Measurements from ENCODE around the gene RARB. TPM values are rescaled to one million over a fixed set of nuclear protein-coding genes. Genes with fewer than 3 reads are reported as not detected.

Gene RARB
- total and polyA plus RNA-seq, 7 experiments from 2014 or later = 0.07 to 0.13 TPM; not detected in 5

DNA sequence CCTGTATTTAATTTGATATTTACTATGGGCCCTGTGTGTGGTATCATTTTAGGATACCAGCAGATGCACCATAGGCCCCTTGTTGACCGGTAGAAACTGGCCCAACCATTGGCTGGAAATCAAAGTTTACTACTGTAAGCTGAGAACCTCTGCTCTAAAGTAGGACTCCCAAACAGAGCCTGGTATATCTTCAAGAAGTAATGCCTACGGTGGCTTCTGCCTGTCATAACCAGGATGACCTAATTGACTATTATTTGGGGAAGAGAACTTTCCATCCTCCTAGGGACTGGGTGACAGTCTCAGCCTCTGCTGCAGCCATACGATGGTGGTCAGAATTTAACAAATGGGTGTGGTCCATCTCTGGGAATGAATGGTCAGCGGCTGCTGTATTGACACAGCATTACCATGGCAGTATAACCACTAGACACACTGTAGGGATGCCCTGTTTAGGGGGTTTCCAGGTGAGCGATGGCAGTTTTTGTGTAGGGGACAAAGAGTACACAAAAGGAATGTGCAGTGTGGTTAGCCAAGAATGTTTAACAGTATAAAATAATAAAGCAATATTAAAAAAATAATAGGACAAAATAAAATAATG lies 37.3 kb downstream of the RARB start:
- Mint-ChIP-seq H3K4me3 (no peak overlapping the region), H3K4me1 (peaks cover 0 to 7% (median 0%) of the 10 kb centered on the region in 7 donors), H3K36me3 (no peaks in the 10 kb centered on the region), H3K27me3 (no peaks in the 10 kb centered on the region), H3K9me3 (peaks cover 0 to 1% (median 0%) of the 10 kb centered on the region in 11 donors), H3K27ac (no peak overlapping the region)
- ChIA-PET POLR2A (no interaction called here), CTCF (no interaction called here)
- H3K9me3 ChIP-seq (ENCODE audit: control insufficient read depth in 2 of 3, low read length in 3 of 3) = no peaks in the 10 kb centered on the region
- no peak overlapping the region for H3K27ac ChIP-seq (ENCODE audit: low read depth, low read length)
- H3K4me1 ChIP-seq (ENCODE audit: control insufficient read depth in 2 of 2, insufficient read depth in 2 of 2, low read length in 2 of 2) = no peaks in the 10 kb centered on the region
- intact Hi-C loops (cut with micrococcal nuclease) = no loop called here
- ATAC-seq (no peak), DNase-seq (no peak)
- H3K27me3 ChIP-seq (ENCODE audit: control insufficient read depth in 2 of 2, insufficient read depth in 2 of 2, low read length in 2 of 2) = no peaks in the 10 kb centered on the region
- no peaks in the 10 kb centered on the region for H3K36me3 ChIP-seq (ENCODE audit: control insufficient read depth in 2 of 3, insufficient read depth in 3 of 3, low read length in 3 of 3)
- H3K4me3 ChIP-seq (ENCODE audit: low read length) = no peak overlapping the region

DNA sequence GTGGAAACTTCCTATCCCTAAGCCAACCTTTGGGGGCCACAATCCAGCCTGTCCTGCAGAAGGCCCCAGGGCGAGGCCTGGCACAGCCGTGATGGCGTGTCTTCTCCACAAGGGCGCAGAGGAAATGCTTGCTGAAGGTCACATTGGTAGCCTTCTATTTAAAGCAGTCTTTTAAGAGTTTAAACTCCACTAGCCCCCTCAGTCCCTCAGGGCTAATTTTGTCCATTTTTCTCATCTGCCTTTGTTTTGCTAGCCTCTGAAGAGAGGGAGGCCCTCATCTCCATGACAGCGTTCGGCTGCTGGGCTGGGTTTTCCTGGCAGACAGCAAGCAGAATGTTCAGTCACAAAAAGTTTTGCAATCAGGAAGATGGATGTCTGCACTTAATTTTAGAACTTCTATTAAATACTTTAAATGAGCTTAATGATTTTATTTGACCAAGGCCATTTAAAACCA lies 40.8 kb downstream of the RARB start:
- Histone ChIP-seq H3K36me3 (ENCODE audit: control insufficient read depth in 2 of 3, insufficient read depth in 3 of 3, low read length in 3 of 3) (no peaks in the 10 kb centered on the region), H3K4me3 (ENCODE audit: low read length) (no peak overlapping the region), H3K4me1 (ENCODE audit: control insufficient read depth in 2 of 2, insufficient read depth in 2 of 2, low read length in 2 of 2) (no peaks in the 10 kb centered on the region), H3K9me3 (ENCODE audit: control insufficient read depth in 2 of 3, low read length in 3 of 3) (no peaks in the 10 kb centered on the region), H3K27ac (ENCODE audit: low read depth, low read length) (no peak overlapping the region), H3K27me3 (ENCODE audit: control insufficient read depth in 2 of 2, insufficient read depth in 2 of 2, low read length in 2 of 2) (no peaks in the 10 kb centered on the region)
- Mint-ChIP-seq H3K4me1 (peaks cover 0 to 10% (median 9%) of the 10 kb centered on the region in 7 donors), H3K9me3 (no peaks in the 10 kb centered on the region), H3K27me3 (peaks cover 0 to 8% (median 5%) of the 10 kb centered on the region in 5 donors), H3K36me3 (no peaks in the 10 kb centered on the region), H3K27ac (no peak overlapping the region), H3K4me3 (no peak overlapping the region)
- ChIA-PET CTCF (interaction anchor here (0.7 kb wide), 1 partner anchor 10 kb away, joined by 4 read pairs; no protein-coding TSS in a partner anchor), POLR2A (no interaction called here)
- intact Hi-C loops (cut with micrococcal nuclease) = no loop called here
- DNase-seq = no peak
- no peak for ATAC-seq

DNA sequence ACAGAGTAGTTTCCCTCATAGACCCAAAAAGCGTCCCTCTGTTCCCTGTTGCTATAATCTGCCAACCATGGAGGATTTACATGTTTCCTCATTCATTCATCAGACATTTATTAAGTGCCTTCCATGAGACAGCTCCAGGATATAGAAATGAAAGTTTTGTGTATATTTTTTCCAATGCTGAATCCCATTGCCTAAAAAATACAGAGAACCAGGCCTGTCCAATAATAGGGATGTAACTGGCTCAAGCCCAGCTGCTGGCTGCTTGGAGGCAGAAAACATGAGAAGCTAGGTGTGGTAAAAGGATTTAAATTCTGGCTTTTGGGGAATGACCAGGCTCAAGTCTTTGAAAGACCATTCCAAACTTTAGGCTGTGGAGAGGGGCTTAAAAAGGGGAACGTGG lies 41.5 kb downstream of the RARB start:
- peaks cover 0 to 10% (median 9%) of the 10 kb centered on the region in 7 donors for H3K4me1 Mint-ChIP-seq
- POLR2A ChIA-PET = no interaction called here
- peaks cover 0 to 8% (median 5%) of the 10 kb centered on the region in 5 donors for H3K27me3 Mint-ChIP-seq
- Histone ChIP-seq H3K27me3 (ENCODE audit: control insufficient read depth in 2 of 2, insufficient read depth in 2 of 2, low read length in 2 of 2) (no peaks in the 10 kb centered on the region), H3K36me3 (ENCODE audit: control insufficient read depth in 2 of 3, insufficient read depth in 3 of 3, low read length in 3 of 3) (no peaks in the 10 kb centered on the region), H3K27ac (ENCODE audit: low read depth, low read length) (no peak overlapping the region), H3K4me1 (ENCODE audit: control insufficient read depth in 2 of 2, insufficient read depth in 2 of 2, low read length in 2 of 2) (no peaks in the 10 kb centered on the region), H3K9me3 (ENCODE audit: control insufficient read depth in 2 of 3, low read length in 3 of 3) (no peaks in the 10 kb centered on the region), H3K4me3 (ENCODE audit: low read length) (no peak overlapping the region)
- no peak overlapping the region for H3K4me3 Mint-ChIP-seq
- ATAC-seq = no peak
- no peak overlapping the region for H3K27ac Mint-ChIP-seq
- CTCF ChIA-PET = interaction anchor here (0.6 to 0.7 kb wide), 2 partner anchors 9 to 1717 kb away, joined by 3 to 4 read pairs; no protein-coding TSS in a partner anchor
- no peaks in the 10 kb centered on the region for H3K9me3 Mint-ChIP-seq
- intact Hi-C loops (cut with micrococcal nuclease) = no loop called here
- H3K36me3 Mint-ChIP-seq = no peaks in the 10 kb centered on the region
- no peak for DNase-seq

DNA sequence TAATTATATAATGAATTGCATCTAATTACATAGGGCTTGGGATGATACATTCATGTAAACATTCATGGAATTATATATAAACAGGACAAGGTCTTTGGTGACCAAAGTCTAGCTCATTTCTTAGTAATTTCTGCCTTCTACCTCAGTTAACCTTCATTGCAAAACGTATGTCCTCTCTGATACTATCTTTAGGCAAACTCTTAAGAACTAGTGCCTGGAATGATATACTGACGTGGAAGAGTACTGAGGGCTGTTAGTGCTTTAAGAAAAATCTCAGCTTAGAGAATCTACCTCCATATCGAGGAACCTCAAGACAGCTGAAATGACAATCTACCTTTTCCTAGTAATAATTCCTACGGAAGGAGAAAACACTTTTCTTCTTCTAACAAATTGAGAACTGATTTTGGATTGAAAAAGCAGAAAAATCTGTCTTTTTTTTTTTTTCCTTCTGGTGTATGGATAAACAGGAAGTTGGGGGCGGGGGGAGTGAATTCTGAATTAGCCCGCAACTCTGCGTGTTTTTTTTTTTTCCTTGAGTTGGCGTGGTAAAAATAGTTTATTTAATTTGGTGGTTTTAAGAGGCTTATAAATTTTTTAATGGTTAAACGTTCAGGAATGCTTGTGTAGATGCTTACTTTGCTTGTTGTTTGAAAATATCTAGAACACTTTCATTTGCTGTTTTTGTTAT lies 43.2 kb downstream of the RARB start:
- intact Hi-C loops (cut with micrococcal nuclease) = no loop called here
- Histone ChIP-seq H3K4me3 (ENCODE audit: low read length) (no peak overlapping the region), H3K27me3 (ENCODE audit: control insufficient read depth in 2 of 2, insufficient read depth in 2 of 2, low read length in 2 of 2) (no peaks in the 10 kb centered on the region), H3K36me3 (ENCODE audit: control insufficient read depth in 2 of 3, insufficient read depth in 3 of 3, low read length in 3 of 3) (no peaks in the 10 kb centered on the region), H3K4me1 (ENCODE audit: control insufficient read depth in 2 of 2, insufficient read depth in 2 of 2, low read length in 2 of 2) (no peaks in the 10 kb centered on the region), H3K9me3 (ENCODE audit: control insufficient read depth in 2 of 3, low read length in 3 of 3) (no peaks in the 10 kb centered on the region), H3K27ac (ENCODE audit: low read depth, low read length) (no peak overlapping the region)
- Mint-ChIP-seq H3K27me3 (peaks cover 0 to 8% (median 5%) of the 10 kb centered on the region in 5 donors), H3K36me3 (no peaks in the 10 kb centered on the region), H3K4me3 (peak overlapping the region in 2 of 10 donors; percentile 8 to 16), H3K9me3 (no peaks in the 10 kb centered on the region), H3K27ac (no peak overlapping the region), H3K4me1 (peaks cover 0 to 10% (median 9%) of the 10 kb centered on the region in 7 donors)
- ChIA-PET CTCF (no interaction called here), POLR2A (no interaction called here)
- no peak for ATAC-seq
- DNase-seq = no peak

DNA sequence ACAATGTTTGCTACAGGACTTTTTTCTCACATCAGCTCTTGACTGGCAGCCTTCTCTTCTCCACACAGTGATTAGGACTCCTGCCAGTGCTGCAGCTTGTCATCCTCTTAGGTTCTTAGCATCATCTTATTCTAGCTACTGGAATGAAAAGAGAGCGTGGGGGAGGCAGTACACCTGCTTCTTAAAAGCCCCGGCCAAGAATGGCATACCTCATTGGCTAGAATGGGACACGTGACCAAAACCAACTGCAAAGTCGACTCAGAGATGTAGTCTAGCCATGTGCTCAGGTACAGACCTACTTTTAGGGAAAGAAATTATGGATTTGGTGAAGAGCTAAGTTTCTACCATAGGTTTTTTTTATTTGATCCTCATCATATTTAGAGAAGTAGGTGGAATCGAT lies 44.1 kb downstream of the RARB start:
- Mint-ChIP-seq H3K4me3 (peak overlapping the region in 1 of 10 donors; percentile 56), H3K9me3 (no peaks in the 10 kb centered on the region), H3K4me1 (peaks cover 0 to 10% (median 9%) of the 10 kb centered on the region in 7 donors), H3K27ac (no peak overlapping the region), H3K36me3 (no peaks in the 10 kb centered on the region), H3K27me3 (peaks cover 0 to 8% (median 5%) of the 10 kb centered on the region in 5 donors)
- POLR2A ChIA-PET = no interaction called here
- CTCF ChIA-PET = no interaction called here
- Histone ChIP-seq H3K27ac (ENCODE audit: low read depth, low read length) (no peak overlapping the region), H3K36me3 (ENCODE audit: control insufficient read depth in 2 of 3, insufficient read depth in 3 of 3, low read length in 3 of 3) (no peaks in the 10 kb centered on the region), H3K4me3 (ENCODE audit: low read length) (no peak overlapping the region), H3K4me1 (ENCODE audit: control insufficient read depth in 2 of 2, insufficient read depth in 2 of 2, low read length in 2 of 2) (no peaks in the 10 kb centered on the region), H3K27me3 (ENCODE audit: control insufficient read depth in 2 of 2, insufficient read depth in 2 of 2, low read length in 2 of 2) (no peaks in the 10 kb centered on the region), H3K9me3 (ENCODE audit: control insufficient read depth in 2 of 3, low read length in 3 of 3) (no peaks in the 10 kb centered on the region)
- intact Hi-C loops (cut with micrococcal nuclease) = no loop called here
- ATAC-seq (no peak), DNase-seq (no peak)

DNA sequence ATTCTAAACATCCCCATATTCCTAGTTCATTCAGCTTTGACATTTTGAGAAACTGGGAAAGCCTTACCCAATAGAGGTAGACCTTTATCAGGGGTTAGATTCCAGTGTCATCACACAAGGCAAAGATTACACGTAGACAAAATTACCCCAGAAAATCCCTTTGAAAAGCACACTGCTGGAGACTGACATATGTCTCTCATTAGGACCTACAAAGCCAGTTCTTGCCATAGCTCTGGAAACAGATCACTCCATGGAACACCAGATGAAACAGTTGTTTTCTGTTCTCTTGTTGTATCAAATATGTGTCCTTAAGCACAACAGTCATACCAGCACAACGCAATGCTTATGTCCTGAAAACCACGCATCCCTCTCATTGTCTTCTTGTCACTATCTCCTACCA lies 44.7 kb downstream of the RARB start:
- Histone ChIP-seq H3K27me3 (ENCODE audit: control insufficient read depth in 2 of 2, insufficient read depth in 2 of 2, low read length in 2 of 2) (no peaks in the 10 kb centered on the region), H3K4me3 (ENCODE audit: low read length) (no peak overlapping the region), H3K4me1 (ENCODE audit: control insufficient read depth in 2 of 2, insufficient read depth in 2 of 2, low read length in 2 of 2) (no peaks in the 10 kb centered on the region), H3K9me3 (ENCODE audit: control insufficient read depth in 2 of 3, low read length in 3 of 3) (no peaks in the 10 kb centered on the region), H3K36me3 (ENCODE audit: control insufficient read depth in 2 of 3, insufficient read depth in 3 of 3, low read length in 3 of 3) (no peaks in the 10 kb centered on the region), H3K27ac (ENCODE audit: low read depth, low read length) (no peak overlapping the region)
- Mint-ChIP-seq H3K9me3 (no peaks in the 10 kb centered on the region), H3K27ac (no peak overlapping the region), H3K27me3 (peaks cover 0 to 8% (median 5%) of the 10 kb centered on the region in 5 donors), H3K36me3 (no peaks in the 10 kb centered on the region), H3K4me1 (peaks cover 0 to 10% (median 9%) of the 10 kb centered on the region in 7 donors), H3K4me3 (no peak overlapping the region)
- ATAC-seq (no peak), DNase-seq (no peak)
- ChIA-PET POLR2A (no interaction called here), CTCF (no interaction called here)
- intact Hi-C loops (cut with micrococcal nuclease) = no loop called here

DNA sequence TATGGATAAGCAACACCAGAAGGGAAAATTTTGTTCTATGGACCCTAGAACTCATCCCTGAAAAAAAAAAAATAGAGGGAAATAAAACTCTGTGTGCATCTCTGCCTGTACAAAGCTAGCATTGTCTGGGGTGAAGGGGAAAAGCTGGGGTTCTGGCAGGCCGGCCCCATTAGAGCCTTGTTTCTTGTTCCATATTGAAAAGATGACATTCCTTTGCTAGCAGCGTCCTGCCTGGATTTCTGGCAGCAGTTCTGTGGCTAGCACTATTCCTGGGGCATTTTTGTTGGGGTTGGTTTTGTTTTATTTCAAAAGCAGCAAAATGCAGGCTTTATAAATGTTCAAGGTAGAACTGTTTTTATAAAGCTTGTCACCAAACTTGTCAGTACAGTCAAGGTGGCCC lies 45.2 kb downstream of the RARB start:
- no peak for ATAC-seq
- Histone ChIP-seq H3K36me3 (ENCODE audit: control insufficient read depth in 2 of 3, insufficient read depth in 3 of 3, low read length in 3 of 3) (no peaks in the 10 kb centered on the region), H3K9me3 (ENCODE audit: control insufficient read depth in 2 of 3, low read length in 3 of 3) (no peaks in the 10 kb centered on the region), H3K27ac (ENCODE audit: low read depth, low read length) (no peak overlapping the region), H3K27me3 (ENCODE audit: control insufficient read depth in 2 of 2, insufficient read depth in 2 of 2, low read length in 2 of 2) (no peaks in the 10 kb centered on the region), H3K4me3 (ENCODE audit: low read length) (no peak overlapping the region), H3K4me1 (ENCODE audit: control insufficient read depth in 2 of 2, insufficient read depth in 2 of 2, low read length in 2 of 2) (no peaks in the 10 kb centered on the region)
- no peaks in the 10 kb centered on the region for H3K36me3 Mint-ChIP-seq
- no peak for DNase-seq
- H3K27ac Mint-ChIP-seq = no peak overlapping the region
- ChIA-PET POLR2A (no interaction called here), CTCF (no interaction called here)
- H3K27me3 Mint-ChIP-seq = peaks cover 0 to 8% (median 5%) of the 10 kb centered on the region in 5 donors
- H3K9me3 Mint-ChIP-seq = no peaks in the 10 kb centered on the region
- H3K4me3 Mint-ChIP-seq = no peak overlapping the region
- peaks cover 0 to 10% (median 9%) of the 10 kb centered on the region in 7 donors for H3K4me1 Mint-ChIP-seq
- intact Hi-C loops (cut with micrococcal nuclease) = no loop called here
